ENCODE results near the gene CAB39.
A peak's percentile ranks its signal among the peaks of the same experiment; 100 is the strongest.

The CAB39 gene

DNA sequence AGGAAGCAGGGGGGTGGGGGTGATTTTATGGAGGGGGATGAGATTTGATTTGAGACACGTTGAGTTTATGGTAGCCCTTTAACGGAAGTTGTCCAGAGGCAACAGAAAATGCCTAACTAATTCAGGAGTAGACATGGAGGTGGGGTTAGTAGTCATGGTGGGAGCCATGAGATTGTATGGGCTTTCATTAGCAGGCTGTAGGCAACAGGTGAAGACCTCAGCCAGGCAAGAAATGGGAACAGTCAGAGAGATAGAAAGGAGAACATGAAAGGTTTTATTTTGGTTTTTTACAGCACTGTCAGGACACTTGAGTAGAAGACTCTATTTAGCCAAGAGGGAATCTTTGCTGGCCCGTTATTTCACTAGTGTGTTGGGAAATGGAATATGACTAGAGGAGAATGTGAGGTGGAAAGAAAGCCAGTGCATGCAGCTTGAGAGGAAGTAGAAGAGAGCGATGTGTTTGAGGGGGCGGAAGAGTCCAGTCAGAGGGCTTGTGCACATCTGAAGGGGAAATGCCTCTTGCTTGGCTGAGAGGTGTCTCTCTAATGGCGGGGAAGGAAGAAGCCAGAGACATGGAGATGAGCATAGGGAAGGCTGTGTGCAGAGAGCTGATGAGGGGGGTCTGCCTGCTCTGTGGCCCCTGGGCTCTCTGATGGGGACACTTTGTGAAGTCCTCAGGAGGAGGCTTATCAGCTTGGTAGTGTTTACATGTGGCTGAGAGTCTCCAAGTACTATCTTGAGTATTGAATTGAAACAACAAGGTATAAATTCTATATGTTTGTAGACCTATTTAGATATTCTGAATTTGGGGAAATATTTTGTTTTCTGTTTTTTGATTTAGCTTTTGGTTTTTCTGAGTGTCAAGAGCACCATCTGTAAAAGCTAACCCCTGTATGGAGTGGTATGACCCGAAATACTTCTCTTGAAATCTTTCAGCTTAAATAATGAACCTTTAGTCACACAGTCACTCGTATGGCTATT, 85.2 kb downstream of the CAB39 start:
- no peak overlapping the region for H3K4me3 ChIP-seq
- in situ Hi-C loops (cut with MboI; ENCODE audit: low sequenced_read_pairs), result no loop called here
- no peaks in the 10 kb centered on the region for H3K9me3 ChIP-seq
- peaks cover 11% of the 10 kb centered on the region for H3K36me3 ChIP-seq (replicated peaks)
- no peaks in the 10 kb centered on the region for H3K27me3 ChIP-seq (ENCODE audit: low read depth)
- no peaks in the 10 kb centered on the region; the same call in 1 of the 2 replicates for H3K4me1 ChIP-seq
- no peak for DNase-seq (ENCODE audit: low spot score in 2 of 2)

DNA sequence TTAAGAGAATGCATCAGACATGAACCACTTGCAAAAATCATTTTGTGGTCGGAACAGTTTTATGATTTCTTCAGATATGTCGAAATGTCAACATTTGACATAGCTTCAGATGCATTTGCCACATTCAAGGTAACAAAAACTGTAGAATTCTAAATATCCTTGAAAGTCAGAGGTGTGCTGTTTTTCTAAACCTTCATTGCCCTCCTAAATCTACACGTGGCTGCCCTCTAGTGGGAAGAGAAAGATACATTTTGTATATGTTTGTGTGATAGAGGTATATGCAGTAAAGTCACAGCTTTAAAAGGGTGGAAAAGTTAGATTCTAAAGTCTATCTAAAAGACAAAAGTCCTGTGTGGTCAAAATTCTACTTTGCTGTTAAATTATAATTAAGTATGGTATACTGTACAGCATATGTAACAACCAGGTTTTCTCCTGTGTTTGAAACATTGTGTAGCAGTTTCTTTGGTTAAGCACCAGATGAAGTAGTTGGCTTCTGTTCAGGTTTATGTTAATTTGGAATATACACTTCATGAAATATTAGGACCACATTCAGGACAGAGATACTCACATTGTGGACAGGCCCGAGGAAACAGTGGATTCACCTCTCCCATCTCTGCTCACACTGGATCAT, 86.2 kb downstream of the CAB39 start:
- no peaks in the 10 kb centered on the region for H3K27me3 ChIP-seq (ENCODE audit: low read depth)
- peaks cover 8% of the 10 kb centered on the region for H3K36me3 ChIP-seq (replicated peaks)
- H3K4me3 ChIP-seq, result no peak overlapping the region
- DNase-seq (ENCODE audit: low spot score in 2 of 2), result peak; percentile 48 to 55
- H3K4me1 ChIP-seq, result no peaks in the 10 kb centered on the region
- in situ Hi-C loops (cut with MboI; ENCODE audit: low sequenced_read_pairs), result no loop called here
- H3K9me3 ChIP-seq, result no peaks in the 10 kb centered on the region

DNA sequence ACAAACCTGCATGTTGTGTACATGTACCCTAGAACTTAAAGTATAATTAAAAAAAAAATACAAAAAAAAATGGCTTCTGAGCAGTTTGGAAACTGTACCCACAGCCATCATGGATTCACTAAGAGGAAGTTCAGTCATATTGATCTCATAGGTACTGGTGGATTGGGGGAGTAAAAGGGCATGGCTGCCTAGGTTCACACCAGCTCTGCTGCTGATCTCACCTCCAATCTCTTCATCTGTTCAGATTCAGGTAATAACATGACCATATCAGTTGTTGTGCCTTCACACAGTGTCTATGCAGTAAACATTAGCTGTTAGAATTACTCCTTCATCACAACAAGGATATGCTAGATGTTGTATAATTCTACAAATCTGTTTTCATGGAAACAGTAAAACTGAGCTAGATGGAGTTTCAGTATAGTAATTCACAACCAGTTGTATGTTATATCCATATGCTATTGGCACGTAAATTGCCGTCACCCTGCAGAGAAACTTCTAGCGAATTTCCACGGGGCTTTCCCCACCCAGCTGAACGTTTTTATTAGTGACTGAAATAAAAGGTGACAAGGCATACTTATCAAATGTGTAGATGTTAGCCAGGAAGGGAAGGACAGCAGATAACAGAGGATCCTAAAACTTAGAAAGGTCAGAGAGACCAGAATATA, 92.8 kb downstream of the CAB39 start:
- H3K9me3 ChIP-seq, result no peaks in the 10 kb centered on the region
- no peaks in the 10 kb centered on the region for H3K4me1 ChIP-seq
- peaks cover under 1% of the 10 kb centered on the region; the same call in 1 of the 2 replicates for H3K36me3 ChIP-seq (replicated peaks)
- no peaks in the 10 kb centered on the region for H3K27me3 ChIP-seq (ENCODE audit: low read depth)
- no peak overlapping the region for H3K4me3 ChIP-seq
- DNase-seq (ENCODE audit: low spot score in 2 of 2), result no peak
- in situ Hi-C loops (cut with MboI; ENCODE audit: low sequenced_read_pairs), result no loop called here

DNA sequence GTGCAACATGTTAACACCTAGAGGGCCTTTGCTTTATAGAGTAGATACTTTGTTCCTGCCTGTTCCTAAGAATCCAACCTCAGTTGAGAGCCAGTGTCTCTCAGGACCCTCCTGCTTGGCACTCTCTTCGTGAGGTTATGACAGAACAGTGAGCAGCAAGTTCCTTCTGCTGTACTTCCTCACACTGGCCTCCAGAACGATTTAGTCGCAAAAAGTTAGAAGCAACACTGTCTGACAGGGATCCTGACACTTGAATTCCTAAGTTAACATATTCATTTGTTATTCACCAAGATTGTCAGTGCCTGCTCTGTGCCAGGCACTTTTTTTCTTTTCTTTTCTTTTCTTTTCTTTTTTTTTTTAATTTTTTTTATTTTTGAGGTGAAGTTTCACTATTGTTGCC, 95.1 kb downstream of the CAB39 start:
- H3K27me3 ChIP-seq (ENCODE audit: low read depth), result no peaks in the 10 kb centered on the region
- no peak overlapping the region for H3K4me3 ChIP-seq
- H3K9me3 ChIP-seq, result no peaks in the 10 kb centered on the region
- peaks cover 12% of the 10 kb centered on the region for H3K36me3 ChIP-seq (replicated peaks)
- no peak for DNase-seq (ENCODE audit: low spot score in 2 of 2)
- H3K4me1 ChIP-seq, result no peaks in the 10 kb centered on the region
- in situ Hi-C loops (cut with MboI; ENCODE audit: low sequenced_read_pairs), result no loop called here

DNA sequence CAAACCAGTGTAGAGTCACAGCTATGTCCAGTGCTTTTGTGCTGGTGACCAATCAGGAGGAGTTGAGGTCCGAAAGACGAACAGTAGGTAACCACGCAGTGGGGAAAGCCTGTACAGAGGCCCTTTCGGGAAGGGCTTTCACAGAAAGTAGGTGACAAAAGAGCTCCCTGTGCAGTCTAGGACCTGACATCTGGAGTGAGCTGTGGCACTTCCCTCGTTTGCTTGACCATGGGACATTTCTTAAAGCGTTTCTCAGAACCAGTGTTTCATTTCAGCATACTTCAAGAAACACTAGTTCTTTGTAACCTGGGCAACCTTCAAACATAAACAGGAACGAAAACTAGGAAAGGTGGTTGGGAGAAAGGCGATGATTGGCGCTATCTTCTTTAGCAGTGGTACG, 96.4 kb downstream of the CAB39 start:
- no peak for DNase-seq (ENCODE audit: low spot score in 2 of 2)
- peaks cover 12% of the 10 kb centered on the region for H3K36me3 ChIP-seq (replicated peaks)
- H3K4me3 ChIP-seq, result no peak overlapping the region
- in situ Hi-C loops (cut with MboI; ENCODE audit: low sequenced_read_pairs), result no loop called here
- H3K4me1 ChIP-seq, result no peaks in the 10 kb centered on the region
- H3K27me3 ChIP-seq (ENCODE audit: low read depth), result no peaks in the 10 kb centered on the region
- H3K9me3 ChIP-seq, result no peaks in the 10 kb centered on the region

DNA sequence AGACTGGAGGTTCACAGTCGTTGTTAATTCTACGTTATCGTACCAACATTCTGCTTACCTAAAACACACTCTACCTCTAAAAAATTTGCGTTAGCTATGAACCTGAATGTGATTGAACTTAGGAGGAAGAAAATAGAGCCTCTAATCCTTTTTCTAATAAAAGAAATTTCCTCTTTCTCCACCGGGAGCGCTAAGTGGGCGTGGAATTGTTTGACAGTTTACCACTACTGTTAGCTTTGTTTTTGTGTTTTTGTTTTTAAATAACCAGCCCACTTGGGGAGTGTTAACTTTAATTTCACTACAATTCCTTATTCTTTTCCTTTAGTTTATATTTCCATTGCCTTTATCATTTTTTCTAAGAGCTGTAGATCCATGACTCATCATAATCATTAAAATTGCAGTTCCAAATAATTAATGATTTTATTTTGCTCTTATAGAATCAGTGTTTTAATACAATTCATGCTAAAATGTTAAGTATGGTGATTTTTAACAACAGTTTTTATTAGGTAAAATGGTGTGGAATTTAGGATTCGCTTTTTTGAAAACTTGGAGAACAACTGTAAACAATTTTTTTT, 97.1 kb downstream of the CAB39 start:
- Histone ChIP-seq H3K4me1 (no peaks in the 10 kb centered on the region), H3K36me3 (replicated peaks) (peaks cover 12% of the 10 kb centered on the region), H3K27me3 (ENCODE audit: low read depth) (no peaks in the 10 kb centered on the region), H3K9me3 (no peaks in the 10 kb centered on the region), H3K4me3 (no peak overlapping the region)
- no peak for DNase-seq (ENCODE audit: low spot score in 2 of 2)
- in situ Hi-C loops (cut with MboI; ENCODE audit: low sequenced_read_pairs), result no loop called here

DNA sequence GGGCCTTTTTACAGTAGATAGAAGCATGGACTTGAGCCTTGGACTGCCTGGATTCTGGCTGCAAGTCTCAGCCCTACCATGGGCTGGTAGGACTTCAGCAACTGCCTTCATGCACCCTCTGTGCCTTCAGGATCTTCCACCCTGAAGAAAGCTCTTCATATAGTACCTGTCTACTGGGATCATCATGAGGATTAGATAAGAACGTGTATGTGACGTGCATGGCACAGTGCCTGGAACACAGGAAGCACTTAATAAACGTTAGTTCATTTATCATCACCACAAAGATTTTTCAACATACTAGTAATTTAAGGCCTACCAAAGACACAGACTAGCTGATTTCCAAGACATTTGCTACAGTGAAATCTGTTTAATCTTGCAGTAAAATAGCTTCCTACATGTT, 98.9 kb downstream of the CAB39 start:
- in situ Hi-C loops (cut with MboI; ENCODE audit: low sequenced_read_pairs), result no loop called here
- Histone ChIP-seq H3K4me3 (no peak overlapping the region), H3K9me3 (no peaks in the 10 kb centered on the region), H3K36me3 (replicated peaks) (peaks cover 12% of the 10 kb centered on the region), H3K4me1 (no peaks in the 10 kb centered on the region), H3K27me3 (ENCODE audit: low read depth) (no peaks in the 10 kb centered on the region)
- no peak for DNase-seq (ENCODE audit: low spot score in 2 of 2)

DNA sequence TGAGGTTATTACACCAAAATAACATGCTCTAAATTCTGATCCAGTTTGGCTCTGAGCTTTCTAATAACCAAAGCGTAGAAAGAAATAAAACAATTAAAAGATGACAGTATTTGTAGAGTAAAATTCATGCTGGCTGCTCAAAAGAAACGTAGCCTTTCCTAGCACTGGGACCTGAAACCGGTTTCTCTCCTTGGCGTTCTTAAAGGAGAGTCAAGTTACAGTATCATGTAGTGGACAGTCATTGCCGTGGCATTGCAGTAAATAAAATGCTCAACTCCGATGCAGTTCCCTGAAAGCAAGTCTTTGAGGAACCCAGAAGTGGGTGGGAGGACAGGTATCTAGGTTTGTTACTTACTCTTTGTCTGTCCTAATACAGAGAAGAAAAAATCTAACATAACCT, 99.4 kb downstream of the CAB39 start:
- peaks cover 12% of the 10 kb centered on the region for H3K36me3 ChIP-seq (replicated peaks)
- H3K27me3 ChIP-seq (ENCODE audit: low read depth), result no peaks in the 10 kb centered on the region
- H3K4me3 ChIP-seq, result no peak overlapping the region
- in situ Hi-C loops (cut with MboI; ENCODE audit: low sequenced_read_pairs), result no loop called here
- no peaks in the 10 kb centered on the region for H3K9me3 ChIP-seq
- DNase-seq (ENCODE audit: low spot score in 2 of 2), result no peak
- H3K4me1 ChIP-seq, result no peaks in the 10 kb centered on the region

DNA sequence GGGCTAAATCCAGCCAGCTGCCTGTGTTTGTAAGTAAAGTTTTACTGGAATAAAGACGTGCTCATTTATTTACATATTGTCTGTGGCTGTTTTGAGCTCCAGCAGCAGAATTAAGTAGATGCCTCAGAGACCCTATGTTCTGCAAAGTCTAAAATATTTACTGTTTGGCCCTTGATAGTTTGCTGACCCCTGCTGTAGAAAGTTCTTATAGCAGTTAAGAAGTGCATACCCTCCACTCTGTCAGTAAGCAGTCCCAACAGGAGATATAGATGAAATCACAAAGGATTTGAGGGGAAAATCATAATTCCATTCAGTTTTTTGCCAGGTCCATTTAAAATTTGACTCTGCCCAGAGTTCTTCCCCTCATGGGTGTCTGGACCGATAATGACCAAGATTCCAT, 102.0 kb downstream of the CAB39 start:
- Histone ChIP-seq H3K9me3 (no peaks in the 10 kb centered on the region), H3K4me1 (peaks cover 5% of the 10 kb centered on the region), H3K36me3 (replicated peaks) (peaks cover 17% of the 10 kb centered on the region), H3K4me3 (no peak overlapping the region), H3K27me3 (ENCODE audit: low read depth) (no peaks in the 10 kb centered on the region)
- no peak for DNase-seq (ENCODE audit: low spot score in 2 of 2)
- in situ Hi-C loops (cut with MboI; ENCODE audit: low sequenced_read_pairs), result no loop called here

DNA sequence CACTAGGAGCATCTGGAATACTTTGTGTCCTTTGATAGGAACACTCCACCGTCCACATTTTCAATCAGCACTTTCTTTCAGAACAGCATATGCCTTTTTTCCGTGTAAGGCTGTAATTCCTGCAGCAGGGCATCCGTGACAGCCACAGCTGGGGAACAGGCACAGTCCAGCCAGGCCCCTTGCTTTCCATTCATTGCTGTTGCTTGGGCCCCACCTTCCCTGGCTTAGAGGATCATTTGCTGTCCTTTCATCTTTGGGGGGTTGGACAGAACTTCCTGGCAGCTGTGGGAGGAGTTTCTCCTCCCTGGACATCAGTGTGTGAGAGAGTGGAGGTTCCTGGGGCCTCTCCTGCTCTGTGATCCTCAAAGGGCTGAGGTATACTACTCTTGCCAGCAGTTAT, 102.4 kb downstream of the CAB39 start:
- Histone ChIP-seq H3K27me3 (ENCODE audit: low read depth) (no peaks in the 10 kb centered on the region), H3K4me3 (no peak overlapping the region), H3K9me3 (no peaks in the 10 kb centered on the region), H3K4me1 (peaks cover 9% of the 10 kb centered on the region), H3K36me3 (replicated peaks) (peaks cover 17% of the 10 kb centered on the region)
- DNase-seq (ENCODE audit: low spot score in 2 of 2), result no peak
- in situ Hi-C loops (cut with MboI; ENCODE audit: low sequenced_read_pairs), result no loop called here

DNA sequence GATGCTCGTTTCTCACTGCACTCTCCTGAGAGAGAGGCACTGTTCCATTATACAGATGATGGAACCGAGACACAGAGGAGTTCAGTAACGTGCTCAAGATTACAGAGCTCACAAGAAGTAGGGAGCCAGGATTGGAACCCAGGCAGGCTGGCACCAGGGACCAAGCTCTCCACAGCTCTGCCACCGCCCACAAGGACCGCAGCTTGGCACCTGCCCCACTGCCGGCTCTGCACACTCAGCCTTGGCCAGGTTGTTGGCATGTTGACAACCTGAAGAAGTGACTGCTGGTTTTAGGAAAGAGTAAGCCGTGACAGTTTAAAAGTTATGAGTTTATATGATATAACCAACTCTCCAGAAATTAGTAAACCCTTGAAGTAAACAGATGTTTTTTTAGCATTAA, 104.1 kb downstream of the CAB39 start:
- no peak overlapping the region for H3K4me3 ChIP-seq
- no peaks in the 10 kb centered on the region for H3K27me3 ChIP-seq (ENCODE audit: low read depth)
- peaks cover 21% of the 10 kb centered on the region for H3K4me1 ChIP-seq
- DNase-seq (ENCODE audit: low spot score in 2 of 2), result no peak
- in situ Hi-C loops (cut with MboI; ENCODE audit: low sequenced_read_pairs), result no loop called here
- H3K36me3 ChIP-seq (replicated peaks), result peaks cover 5% of the 10 kb centered on the region
- no peaks in the 10 kb centered on the region for H3K9me3 ChIP-seq

DNA sequence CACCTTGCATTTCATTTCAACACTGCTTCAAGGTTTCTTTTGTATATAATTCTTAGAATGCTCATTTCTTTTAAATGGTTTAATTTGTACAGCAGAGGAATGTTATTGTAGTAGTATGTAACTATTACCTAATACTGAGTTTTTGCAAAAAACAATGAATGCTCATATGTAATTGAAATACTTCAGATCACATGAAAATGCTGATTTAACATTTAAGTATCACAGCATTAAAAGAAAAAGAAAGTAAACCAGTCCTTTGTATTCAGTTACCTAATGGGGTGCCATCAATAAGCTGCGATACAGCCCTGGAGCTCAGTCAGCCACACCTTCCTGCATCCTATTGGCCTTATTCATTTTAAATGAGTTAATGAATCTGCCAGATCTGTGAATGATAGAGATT, 106.8 kb downstream of the CAB39 start:
- Histone ChIP-seq H3K4me1 (peaks cover 22% of the 10 kb centered on the region), H3K9me3 (no peaks in the 10 kb centered on the region), H3K4me3 (no peak overlapping the region), H3K27me3 (ENCODE audit: low read depth) (no peaks in the 10 kb centered on the region), H3K36me3 (replicated peaks) (peaks cover 5% of the 10 kb centered on the region)
- peak in 1 of 2 experiments; percentile 27 for DNase-seq (ENCODE audit: low spot score in 2 of 2)
- in situ Hi-C loops (cut with MboI; ENCODE audit: low sequenced_read_pairs), result no loop called here

DNA sequence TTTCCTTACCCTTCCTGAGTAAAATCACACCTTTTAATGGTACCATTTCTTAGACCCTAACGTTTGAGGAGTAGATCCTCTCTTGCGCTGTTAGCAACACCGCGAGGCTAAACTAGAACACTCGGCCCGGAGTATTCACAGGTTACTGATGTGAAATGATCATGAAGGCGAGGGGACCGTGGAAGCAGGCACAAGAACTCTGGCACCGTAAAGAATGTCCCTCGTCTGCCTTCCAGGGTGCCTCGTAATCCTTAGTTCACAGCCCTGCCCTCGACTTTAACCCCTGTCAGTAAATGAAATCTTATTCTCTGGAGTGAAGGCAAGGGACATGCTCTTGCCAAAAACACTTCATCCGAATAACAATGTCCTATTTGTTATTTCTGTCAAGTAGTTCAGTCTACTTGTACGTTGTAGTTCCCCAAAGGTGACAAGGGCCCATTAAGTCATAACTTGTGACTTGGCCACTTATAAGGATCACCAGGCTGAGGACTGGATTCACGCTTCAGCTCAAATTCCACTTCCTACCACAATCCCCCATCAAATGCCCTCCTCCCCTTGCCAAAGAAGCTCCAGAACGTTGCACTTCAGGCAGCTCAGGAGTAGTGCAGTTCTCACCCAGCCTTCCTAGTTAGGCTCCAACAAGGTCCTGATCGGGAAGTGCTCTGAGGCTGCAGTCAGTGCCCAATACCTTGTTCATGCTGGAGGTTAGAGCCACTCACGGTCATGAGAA, 108.8 kb downstream of the CAB39 start:
- peaks cover 5% of the 10 kb centered on the region for H3K36me3 ChIP-seq (replicated peaks)
- no peak overlapping the region for H3K4me3 ChIP-seq
- H3K4me1 ChIP-seq, result peaks cover 22% of the 10 kb centered on the region
- no peaks in the 10 kb centered on the region for H3K27me3 ChIP-seq (ENCODE audit: low read depth)
- H3K9me3 ChIP-seq, result no peaks in the 10 kb centered on the region
- DNase-seq (ENCODE audit: low spot score in 2 of 2), result peak; percentile 25 to 56
- in situ Hi-C loops (cut with MboI; ENCODE audit: low sequenced_read_pairs), result loop anchor here (5.0 kb wide), 1 partner anchor 166 kb away; no protein-coding TSS in a partner anchor

All from HAP-1 (cell line).